SK-N-SH treated with all-trans-retinoic acid at 6 μM for 48 hours (cell line): ENCODE data around the gene BRSK1.

ENCODE experiments used
- ATAC-seq: fragments of 200-7000 bp; cut with Tn5 transposase; 3 replicates; pipeline ENCODE4 v1.9.1; 2020; ENCODE audit warnings: mild to moderate bottlenecking, moderate library complexity
- ARNTL ChIP-seq: fragments of 450-650 bp; formaldehyde crosslinking; IDR thresholded peaks from 2 replicates; pipeline ENCODE4 v1.5.0; 2020; ENCODE audit warnings: low read depth, mild to moderate bottlenecking, moderate library complexity, borderline replicate concordance
- BACH2 ChIP-seq: fragments of 250-450 bp; sonication (Bioruptor Pico); IDR thresholded peaks from 2 replicates; pipeline ENCODE4 v1.9.0; 2021; ENCODE audit warnings: mild to moderate bottlenecking, borderline replicate concordance
- CREB5 ChIP-seq: fragments of 250-450 bp; sonication (Bioruptor Pico); IDR thresholded peaks from 2 replicates; pipeline ENCODE4 v1.5.1; 2020; ENCODE audit warnings: low read depth, mild to moderate bottlenecking, moderate library complexity
- CSDC2 ChIP-seq: fragments of 250-450 bp; sonication (Bioruptor Pico); IDR thresholded peaks from 2 replicates; pipeline ENCODE4 v1.5.0; 2020; ENCODE audit warnings: mild to moderate bottlenecking, moderate library complexity
- CSRNP3 ChIP-seq: fragments of 250-450 bp; sonication (Bioruptor Pico); IDR thresholded peaks from 2 replicates; pipeline ENCODE4 v1.5.1; 2021; ENCODE audit warnings: mild to moderate bottlenecking, moderate library complexity
- ESRRG ChIP-seq: fragments of 250-450 bp; sonication (Bioruptor Pico); IDR thresholded peaks from 2 replicates; pipeline ENCODE4 v1.6.1; 2021; ENCODE audit warnings: mild to moderate bottlenecking
- GLIS3 ChIP-seq: fragments of 250-450 bp; sonication (Bioruptor Pico); IDR thresholded peaks from 2 replicates; pipeline ENCODE4 v1.5.0; 2020; ENCODE audit warnings: mild to moderate bottlenecking, moderate library complexity
- ISL1 ChIP-seq: fragments of 250-450 bp; sonication (Bioruptor Pico); IDR thresholded peaks from 2 replicates; pipeline ENCODE4 v2.1.2; 2022; ENCODE audit warnings: mild to moderate bottlenecking, moderate library complexity
- OSR1 ChIP-seq: fragments of 250-450 bp; sonication (Bioruptor Pico); IDR thresholded peaks from 2 replicates; pipeline ENCODE4 v1.8.0; 2022; ENCODE audit warnings: moderate library complexity, mild to moderate bottlenecking, inconsistent platforms
- PATZ1 ChIP-seq: fragments of 250-450 bp; sonication (Bioruptor Pico); IDR thresholded peaks from 2 replicates; pipeline ENCODE4 v1.8.0; 2020; ENCODE audit warnings: mild to moderate bottlenecking, moderate library complexity, borderline replicate concordance
- POU6F1 ChIP-seq: fragments of 250-450 bp; sonication (Bioruptor Pico); IDR thresholded peaks from 2 replicates; pipeline ENCODE4 v1.8.0; 2021; ENCODE audit warnings: low read depth, mild to moderate bottlenecking, moderate library complexity, borderline replicate concordance
- PPARA ChIP-seq: fragments of 250-450 bp; sonication (Bioruptor Pico); IDR thresholded peaks from 2 replicates; pipeline ENCODE4 v1.5.0; 2020; ENCODE audit warnings: mild to moderate bottlenecking, borderline replicate concordance
- RARB ChIP-seq: fragments of 250-450 bp; sonication (Bioruptor Pico); IDR thresholded peaks from 2 replicates; pipeline ENCODE4 v1.8.0; 2021; ENCODE audit warnings: mild to moderate bottlenecking, moderate library complexity
- SNAI2 ChIP-seq: fragments of 250-450 bp; sonication (Bioruptor Pico); IDR thresholded peaks from 2 replicates; pipeline ENCODE4 v1.5.0; 2020; ENCODE audit warnings: mild to moderate bottlenecking, moderate library complexity
- TCF4 ChIP-seq: fragments of 250-450 bp; sonication (Bioruptor Pico); IDR thresholded peaks from 2 replicates; pipeline ENCODE4 v1.8.0; 2021; ENCODE audit warnings: mild to moderate bottlenecking, moderate library complexity, borderline replicate concordance
- TOX ChIP-seq: fragments of 250-450 bp; sonication (Bioruptor Pico); IDR thresholded peaks from 2 replicates; pipeline ENCODE4 v1.8.0; 2021; ENCODE audit warnings: mild to moderate bottlenecking, moderate library complexity, borderline replicate concordance
- TSHZ2 ChIP-seq: fragments of 250-450 bp; sonication (Bioruptor Pico); IDR thresholded peaks from 2 replicates; pipeline ENCODE4 v1.5.0; 2020; ENCODE audit warnings: mild to moderate bottlenecking, moderate library complexity
- ZC3H10 ChIP-seq: fragments of 250-450 bp; sonication (Bioruptor Pico); IDR thresholded peaks from 2 replicates; pipeline ENCODE4 v1.5.1; 2021; ENCODE audit warnings: mild to moderate bottlenecking, moderate library complexity
- ZFP3 ChIP-seq: fragments of 250-450 bp; sonication (Bioruptor Pico); IDR thresholded peaks from 2 replicates; pipeline ENCODE4 v1.5.0; 2020; ENCODE audit warnings: mild to moderate bottlenecking, moderate library complexity
- ZNF565 ChIP-seq: fragments of 450-650 bp; formaldehyde crosslinking; conservative IDR thresholded peaks from 2 replicates; pipeline ENCODE4 v1.5.0; 2020; ENCODE audit warnings: low read depth, mild to moderate bottlenecking, moderate library complexity
- ZNF70 ChIP-seq: fragments of 450-650 bp; formaldehyde crosslinking; IDR thresholded peaks from 2 replicates; pipeline ENCODE4 v1.5.0; 2020; ENCODE audit warnings: mild to moderate bottlenecking, moderate library complexity
- ZNF8 ChIP-seq: fragments of 450-650 bp; formaldehyde crosslinking; IDR thresholded peaks from 2 replicates; pipeline ENCODE4 v1.5.0; 2020; ENCODE audit warnings: mild to moderate bottlenecking, moderate library complexity

BRSK1 gene

GRCh38 chr19:55245236-55245904, 38.4 kb upstream of the BRSK1 start:
- ATAC-seq: no peak
- TF ChIP-seq ZNF70 (CRISPR knock-in tag) (no peak), PATZ1 (CRISPR knock-in tag) (no peak), GLIS3 (CRISPR knock-in tag) (no peak), CSDC2 (CRISPR knock-in tag) (no peak), ARNTL (CRISPR knock-in tag) (no peak), ESRRG (CRISPR knock-in tag) (no peak), PPARA (CRISPR knock-in tag) (no peak), TSHZ2 (CRISPR knock-in tag) (no peak), CREB5 (CRISPR knock-in tag) (no peak), RARB (CRISPR knock-in tag) (no peak), TOX (no peak), OSR1 (CRISPR knock-in tag) (no peak), ZC3H10 (no peak), ZNF565 (CRISPR knock-in tag) (no peak), SNAI2 (CRISPR knock-in tag) (no peak)

GRCh38 chr19:55246462-55247451, 37.0 kb upstream of the BRSK1 start:
- ATAC-seq: no peak
- TF ChIP-seq PATZ1 (CRISPR knock-in tag) (no peak), TCF4 (CRISPR knock-in tag) (no peak), ZNF8 (CRISPR knock-in tag) (no peak), ZC3H10 (no peak), ZNF70 (CRISPR knock-in tag) (no peak), TSHZ2 (CRISPR knock-in tag) (no peak), POU6F1 (CRISPR knock-in tag) (no peak), ZFP3 (no peak), ISL1 (CRISPR knock-in tag) (no peak), BACH2 (CRISPR knock-in tag) (no peak), GLIS3 (CRISPR knock-in tag) (no peak), CSRNP3 (CRISPR knock-in tag) (no peak), CREB5 (CRISPR knock-in tag) (no peak), CSDC2 (CRISPR knock-in tag) (no peak)
